Activated CD8-positive, alpha-beta memory T cell treated with anti-CD3 and anti-CD28 coated beads, Interleukin-2, amount 50 U/mL, for 1 hour (primary cell): ENCODE results near the gene IRAK2.

Experiments
- DNase-seq: peaks from one replicate; pipeline ENCODE4 v3.0.0-alpha.2; 2020; ENCODE audit errors: extremely low read depth

The IRAK2 gene

GRCh38 chr3:10223676-10224639, 59.2 kb downstream of the IRAK2 start:
- DNase-seq: no peak

- DNase-seq: no peak
Observed at GRCh38 chr3:10224794-10225665, 60.3 kb downstream of the IRAK2 start.

- DNase-seq: no peak
Observed at GRCh38 chr3:10226293-10226692, 61.6 kb downstream of the IRAK2 start.

- DNase-seq: no peak
Observed at GRCh38 chr3:10228248-10228950, 63.7 kb downstream of the IRAK2 start.

GRCh38 chr3:10229576-10229975, 64.9 kb downstream of the IRAK2 start:
- DNase-seq: no peak

GRCh38 chr3:10232137-10232536, 67.4 kb downstream of the IRAK2 start:
- no peak for DNase-seq

GRCh38 chr3:10233988-10234387, 69.3 kb downstream of the IRAK2 start:
- DNase-seq: no peak

- no peak for DNase-seq
Observed at GRCh38 chr3:10234526-10235230, 70.0 kb downstream of the IRAK2 start.

- DNase-seq: no peak
Observed at GRCh38 chr3:10235551-10235950, 70.8 kb downstream of the IRAK2 start.

GRCh38 chr3:10238345-10239183, 73.8 kb downstream of the IRAK2 start:
- DNase-seq: no peak

GRCh38 chr3:10240799-10241198, 76.1 kb downstream of the IRAK2 start:
- DNase-seq: no peak

- DNase-seq: peak; percentile 66
Observed at GRCh38 chr3:10242182-10243065, 77.7 kb downstream of the IRAK2 start.

- no peak for DNase-seq
Observed at GRCh38 chr3:10244009-10244408, 79.3 kb downstream of the IRAK2 start.

GRCh38 chr3:10245081-10245712, 80.5 kb downstream of the IRAK2 start:
- no peak for DNase-seq

- no peak for DNase-seq
Observed at GRCh38 chr3:10247679-10248183, 83.0 kb downstream of the IRAK2 start.

- DNase-seq: peak; percentile 87
Observed at GRCh38 chr3:10248184-10248983, 83.7 kb downstream of the IRAK2 start, which contains the start of gene TATDN2. Gene TATDN2 (plus strand): TSS chr3:10248459. CDS start chr3:10249201, 742 bp downstream.

GRCh38 chr3:10248984-10249748, 84.4 kb downstream of the IRAK2 start:
- no peak for DNase-seq
